Naive thymus-derived CD4-positive, alpha-beta T cell (primary cell): Measurements from ENCODE around the gene DHRS7B. TPM values are rescaled to one million over a fixed set of nuclear protein-coding genes. Genes with fewer than 3 reads are reported as not detected.

Experiments
- ATAC-seq: fragments of 150-1000 bp; cut with Tn5 transposase; 2 replicates; pipeline ENCODE4 v1.10.0; 2021; ENCODE audit warnings: mild to moderate bottlenecking, moderate library complexity
- CTCF ChIA-PET: fragments of 350-600 bp; sonication (Branson Sonifier 250); formaldehyde crosslinking; loops from one replicate; lab custom pipeline; 2021; ENCODE audit warnings: antibody characterized with exemption; lab: Charles Lee
- POLR2A ChIA-PET: fragments of 350-600 bp; sonication (Branson Sonifier 250); formaldehyde crosslinking; loops from one replicate; lab custom pipeline; 2021; ENCODE audit warnings: antibody characterized with exemption, inconsistent platforms; lab: Charles Lee
- DNase-seq, 9 donors: peaks; one replicate each; pipeline versions ENCODE4 v3.0.0 to v3.0.0-alpha.2; 2020 to 2022; ENCODE audit warnings: mixed read lengths in 1 of 9
- H3K27ac ChIP-seq: one replicate; pipeline ENCODE4 v1.7.0; 2013; ENCODE audit warnings: mild to moderate bottlenecking, low read depth, low read length, moderate library complexity
- H3K27me3 ChIP-seq, 2 donors: one replicate each; pipeline ENCODE4 v1.7.0; 2013; ENCODE audit warnings: low read length in 2 of 2, mild to moderate bottlenecking in 2 of 2, moderate library complexity in 2 of 2; ENCODE audit not compliant: control insufficient read depth in 2 of 2, insufficient read depth in 2 of 2
- H3K36me3 ChIP-seq, 3 experiments: 1 replicate in 2 of 3; 2 replicates in 1 of 3; pipeline ENCODE4 v1.7.0; 2013; ENCODE audit warnings: low read length in 3 of 3, mild to moderate bottlenecking in 3 of 3, moderate library complexity in 1 of 3; ENCODE audit not compliant: insufficient read depth in 3 of 3, control insufficient read depth in 2 of 3
- H3K4me1 ChIP-seq, 2 donors: one replicate each; pipeline ENCODE4 v1.7.0; 2013; ENCODE audit warnings: low read length in 2 of 2, mild to moderate bottlenecking in 2 of 2, moderate library complexity in 1 of 2; ENCODE audit not compliant: control insufficient read depth in 2 of 2, insufficient read depth in 2 of 2
- H3K4me3 ChIP-seq: 2 replicates; pipeline ENCODE4 v1.7.0; 2013; ENCODE audit warnings: mild to moderate bottlenecking, low read length
- H3K9me3 ChIP-seq, 3 experiments: 1 replicate in 2 of 3; 2 replicates in 1 of 3; pipeline ENCODE4 v1.7.0; 2013; ENCODE audit warnings: low read length in 3 of 3; ENCODE audit not compliant: control insufficient read depth in 2 of 3
- H3K27ac Mint-ChIP-seq, 9 donors: one replicate each; pipeline ENCODE4 v1.8.0; 2020 to 2022; ENCODE audit warnings: mixed read lengths in 9 of 9, mild to moderate bottlenecking in 8 of 9, moderate library complexity in 5 of 9, inconsistent platforms in 2 of 9
- H3K27me3 Mint-ChIP-seq, 5 donors: one replicate each; pipeline ENCODE4 v1.8.0; 2021 to 2022; ENCODE audit warnings: mixed read lengths in 5 of 5, mild to moderate bottlenecking in 1 of 5
- H3K36me3 Mint-ChIP-seq, 5 donors: one replicate each; pipeline ENCODE4 v1.8.0; 2020 to 2022; ENCODE audit warnings: mixed read lengths in 5 of 5, mild to moderate bottlenecking in 3 of 5, inconsistent platforms in 1 of 5
- H3K4me1 Mint-ChIP-seq, 7 donors: one replicate each; pipeline ENCODE4 v1.8.0; 2020 to 2022; ENCODE audit warnings: mixed read lengths in 7 of 7, mild to moderate bottlenecking in 3 of 7, inconsistent platforms in 1 of 7
- H3K4me3 Mint-ChIP-seq, 10 donors: one replicate each; pipeline ENCODE4 v1.8.0; 2020 to 2022; ENCODE audit warnings: mild to moderate bottlenecking in 10 of 10, mixed read lengths in 10 of 10, moderate library complexity in 6 of 10, inconsistent platforms in 2 of 10
- H3K9me3 Mint-ChIP-seq, 11 donors: one replicate each; pipeline ENCODE4 v1.8.0; 2020 to 2022; ENCODE audit warnings: mixed read lengths in 11 of 11, mild to moderate bottlenecking in 4 of 11, inconsistent platforms in 1 of 11, moderate library complexity in 1 of 11
- intact Hi-C, 2 donors: fragments of 100-400 bp; cut with micrococcal nuclease; formaldehyde crosslinking; loops; one replicate each; pipeline ENCODE4 v1.15.1; 2023
- polyA plus RNA-seq, 2 donors: library from polyadenylated mRNA; unstranded; fragments of 300-500 nt; fragmentation: Illumina TruSeq; gene quantifications; one replicate each; pipeline ENCODE4 v1.2.3, GENCODE V29; 2021
- total RNA-seq, 6 experiments: library from RNA in 5 of 6; stranded (reverse) in 5 of 6; gene quantifications; 1 replicate in 5 of 6; 2 replicates in 1 of 6; pipeline ENCODE4 v1.2.3 and lab custom pipeline; 2021 to 2026

The DHRS7B gene
- total and polyA plus RNA-seq, 7 experiments from 2014 or later, result 5.9 to 15.1 (median 10.0) TPM

DNA sequence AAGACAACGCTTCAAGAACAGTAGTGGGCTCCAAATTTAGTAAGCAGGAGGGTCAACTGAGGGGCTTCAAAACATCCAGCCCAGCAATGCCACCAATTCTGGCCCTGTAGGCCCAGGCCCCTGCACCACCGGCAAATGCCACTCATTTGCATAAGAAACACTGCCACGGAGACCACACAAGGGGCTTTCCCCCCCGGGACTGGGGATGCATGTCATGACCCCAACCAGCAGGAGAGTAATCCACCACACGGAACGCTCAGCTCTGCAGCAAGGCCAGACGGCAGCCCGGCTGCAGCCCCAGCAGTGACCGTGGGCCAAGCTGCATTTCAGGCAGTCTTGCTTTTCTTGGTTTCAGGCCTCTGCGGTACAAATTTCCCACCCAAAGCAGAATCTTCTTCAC, 73.1 kb downstream of the DHRS7B start:
- Mint-ChIP-seq H3K4me3 (no peak overlapping the region), H3K27ac (peak overlapping the region in 2 of 9 donors; percentile 14 to 33), H3K9me3 (no peaks in the 10 kb centered on the region), H3K36me3 (peaks cover 2 to 26% (median 9%) of the 10 kb centered on the region in 5 donors), H3K4me1 (peaks cover 5 to 49% (median 25%) of the 10 kb centered on the region in 7 donors), H3K27me3 (no peaks in the 10 kb centered on the region)
- Histone ChIP-seq H3K36me3 (peaks cover 0 to 68% (median 5%) of the 10 kb centered on the region in 3 experiments), H3K4me1 (no peaks in the 10 kb centered on the region), H3K27me3 (no peaks in the 10 kb centered on the region), H3K4me3 (no peak overlapping the region), H3K27ac (no peak overlapping the region), H3K9me3 (no peaks in the 10 kb centered on the region)
- DNase-seq (no peak), ATAC-seq (no peak)
- CTCF ChIA-PET, result no interaction called here
- POLR2A ChIA-PET, result interaction anchor here (0.6 kb wide), 1 partner anchor 78 kb away, joined by 4 read pairs; no protein-coding TSS in a partner anchor
- intact Hi-C loops, result no loop called here

DNA sequence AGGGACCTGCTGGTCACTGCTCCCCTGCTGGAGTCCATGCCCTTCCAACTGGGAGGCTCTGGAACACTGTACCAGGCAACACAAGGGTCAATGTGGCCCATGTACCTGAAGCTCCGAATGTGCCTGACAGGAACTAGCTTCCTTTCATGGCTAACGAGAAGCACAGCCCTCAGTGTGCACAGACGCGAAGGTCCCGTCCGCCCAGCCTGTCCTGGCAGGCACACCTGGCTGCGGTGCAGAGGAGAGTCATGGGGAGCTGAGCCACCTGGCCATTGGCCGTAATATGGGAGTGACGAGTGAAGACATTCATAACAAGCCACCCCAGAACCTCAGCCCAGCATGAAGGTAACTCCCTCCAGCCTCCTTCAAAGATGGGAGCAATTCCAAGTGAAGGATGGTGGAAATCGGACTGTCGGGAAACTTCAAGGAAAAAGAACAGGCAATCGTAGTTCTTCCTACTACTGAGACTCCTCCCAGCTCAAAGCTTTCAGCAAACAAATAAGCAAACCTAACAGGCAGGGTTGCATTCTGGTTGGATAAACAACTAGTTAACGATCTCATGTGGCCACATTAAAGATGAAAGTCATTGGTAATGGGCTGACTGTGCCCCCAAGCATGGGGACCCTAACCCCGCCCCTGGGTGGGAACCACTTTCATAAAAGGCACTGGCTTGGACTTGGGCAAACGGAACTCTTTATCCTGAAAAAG, 74.0 kb downstream of the DHRS7B start:
- Mint-ChIP-seq H3K4me3 (no peak overlapping the region), H3K27ac (peak overlapping the region in 3 of 9 donors; percentile 4 to 79 (median 44))

DNA sequence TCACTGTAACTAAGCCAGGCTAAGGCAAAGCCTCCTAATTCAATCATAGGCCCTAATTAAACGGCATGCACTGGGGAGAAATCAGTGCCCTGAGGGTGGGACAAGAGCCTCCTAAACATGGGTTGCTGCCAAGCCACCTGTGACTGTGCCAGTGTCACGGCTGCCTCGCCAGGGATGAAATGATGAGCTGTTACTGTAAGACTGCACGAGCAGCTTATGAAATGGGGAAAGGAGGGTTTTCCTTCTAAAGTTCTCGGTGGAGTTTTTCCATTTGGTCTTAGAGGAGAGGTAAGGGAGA, 74.5 kb downstream of the DHRS7B start:
- Mint-ChIP-seq H3K36me3 (peaks cover 2 to 26% (median 9%) of the 10 kb centered on the region in 5 donors), H3K4me3 (no peak overlapping the region), H3K27ac (peak overlapping the region in 4 of 9 donors; percentile 4 to 79 (median 48)), H3K9me3 (no peaks in the 10 kb centered on the region), H3K27me3 (no peaks in the 10 kb centered on the region), H3K4me1 (peaks cover 11 to 63% (median 36%) of the 10 kb centered on the region in 7 donors)
- intact Hi-C loops, result no loop called here
- Histone ChIP-seq H3K36me3 (peaks cover 0 to 61% (median 5%) of the 10 kb centered on the region in 3 experiments), H3K4me1 (no peaks in the 10 kb centered on the region), H3K4me3 (no peak overlapping the region), H3K27ac (no peak overlapping the region), H3K27me3 (no peaks in the 10 kb centered on the region), H3K9me3 (no peaks in the 10 kb centered on the region)
- ChIA-PET POLR2A (no interaction called here), CTCF (no interaction called here)
- DNase-seq (no peak), ATAC-seq (no peak)

More for the DNA sequence above, 74.0 kb downstream of the DHRS7B start:
- no peak overlapping the region for H3K4me3 ChIP-seq
- Mint-ChIP-seq H3K4me1 (peaks cover 7 to 58% (median 33%) of the 10 kb centered on the region in 7 donors), H3K36me3 (peaks cover 2 to 26% (median 9%) of the 10 kb centered on the region in 5 donors), H3K27me3 (no peaks in the 10 kb centered on the region), H3K9me3 (no peaks in the 10 kb centered on the region)
- DNase-seq (no peak), ATAC-seq (no peak)
- CTCF ChIA-PET, result no interaction called here
- intact Hi-C loops, result no loop called here
- H3K9me3 ChIP-seq, result no peaks in the 10 kb centered on the region
- no peaks in the 10 kb centered on the region for H3K4me1 ChIP-seq
- no peak overlapping the region for H3K27ac ChIP-seq
- H3K36me3 ChIP-seq, result peaks cover 0 to 66% (median 5%) of the 10 kb centered on the region in 3 experiments
- no peaks in the 10 kb centered on the region for H3K27me3 ChIP-seq
- POLR2A ChIA-PET, result interaction anchor here (0.6 kb wide), 1 partner anchor 79 kb away, joined by 4 read pairs; no protein-coding TSS in a partner anchor

DNA sequence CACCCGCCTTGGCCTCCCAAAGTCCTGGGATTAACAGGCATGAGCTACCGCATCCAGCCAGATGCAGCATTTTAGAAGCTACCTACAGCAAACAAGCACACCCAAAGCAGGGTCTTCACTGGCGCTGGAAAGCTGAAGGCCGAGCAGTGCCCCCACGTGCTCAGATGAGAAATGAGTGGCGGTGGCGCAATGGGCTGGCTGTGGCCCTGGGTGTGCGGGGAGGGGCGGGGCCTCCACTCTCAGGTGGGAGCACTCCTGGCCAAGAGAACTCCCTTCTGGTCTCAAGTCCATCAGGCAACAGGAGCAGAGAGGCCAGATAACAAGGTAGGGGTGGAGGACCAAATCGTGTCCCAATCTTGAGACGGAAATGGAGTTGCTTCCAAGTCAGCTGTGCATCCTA, 75.1 kb downstream of the DHRS7B start:
- CTCF ChIA-PET, result no interaction called here

DNA sequence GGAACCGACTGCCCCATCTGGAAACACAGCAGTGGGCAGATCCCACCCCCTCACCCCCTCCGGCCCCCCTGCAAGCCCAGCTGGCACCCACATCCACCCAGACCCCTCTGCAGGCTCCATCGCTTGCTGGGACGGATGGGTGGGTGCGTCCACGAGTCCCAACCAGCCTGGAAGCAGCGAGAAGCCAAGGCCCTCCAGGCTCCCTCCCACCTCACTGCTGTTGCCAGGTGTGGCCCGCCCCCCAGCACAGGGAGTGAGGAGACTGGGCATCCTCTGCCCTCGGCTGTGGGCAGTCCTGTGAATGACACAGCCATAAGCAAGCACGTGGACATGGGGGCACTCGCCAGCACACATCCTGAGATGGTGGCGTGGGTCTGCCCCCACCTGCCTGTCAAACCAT, 75.7 kb downstream of the DHRS7B start:
- ATAC-seq, result no peak
- H3K4me1 Mint-ChIP-seq, result peaks cover 11 to 70% (median 38%) of the 10 kb centered on the region in 7 donors
- no peaks in the 10 kb centered on the region for H3K27me3 Mint-ChIP-seq
- intact Hi-C loops, result no loop called here
- no peaks in the 10 kb centered on the region for H3K9me3 Mint-ChIP-seq
- Histone ChIP-seq H3K27ac (no peak overlapping the region), H3K9me3 (no peaks in the 10 kb centered on the region), H3K4me3 (no peak overlapping the region), H3K36me3 (peaks cover 0 to 48% (median 3%) of the 10 kb centered on the region in 3 experiments), H3K27me3 (no peaks in the 10 kb centered on the region), H3K4me1 (no peaks in the 10 kb centered on the region)
- POLR2A ChIA-PET, result no interaction called here
- peak overlapping the region in 2 of 9 donors; percentile 20 to 36 for H3K27ac Mint-ChIP-seq
- CTCF ChIA-PET, result interaction anchor here (0.6 kb wide), 1 partner anchor 82 kb away, joined by 3 read pairs; no protein-coding TSS in a partner anchor
- DNase-seq, result no peak
- peaks cover 2 to 15% (median 4%) of the 10 kb centered on the region in 5 donors for H3K36me3 Mint-ChIP-seq
- H3K4me3 Mint-ChIP-seq, result no peak overlapping the region

More for the DNA sequence above, 75.1 kb downstream of the DHRS7B start:
- peaks cover 2 to 21% (median 9%) of the 10 kb centered on the region in 5 donors for H3K36me3 Mint-ChIP-seq
- no peak for ATAC-seq
- peaks cover 0 to 55% (median 5%) of the 10 kb centered on the region in 3 experiments for H3K36me3 ChIP-seq
- H3K27ac ChIP-seq, result no peak overlapping the region
- intact Hi-C loops, result no loop called here
- H3K4me1 Mint-ChIP-seq, result peaks cover 11 to 65% (median 36%) of the 10 kb centered on the region in 7 donors
- POLR2A ChIA-PET, result no interaction called here
- H3K4me1 ChIP-seq, result no peaks in the 10 kb centered on the region
- no peaks in the 10 kb centered on the region for H3K9me3 ChIP-seq
- H3K27ac Mint-ChIP-seq, result peak overlapping the region in 1 of 9 donors; percentile 43
- H3K27me3 Mint-ChIP-seq, result no peaks in the 10 kb centered on the region
- no peak overlapping the region for H3K4me3 Mint-ChIP-seq
- H3K4me3 ChIP-seq, result no peak overlapping the region
- DNase-seq, result no peak
- H3K27me3 ChIP-seq, result no peaks in the 10 kb centered on the region
- no peaks in the 10 kb centered on the region for H3K9me3 Mint-ChIP-seq

DNA sequence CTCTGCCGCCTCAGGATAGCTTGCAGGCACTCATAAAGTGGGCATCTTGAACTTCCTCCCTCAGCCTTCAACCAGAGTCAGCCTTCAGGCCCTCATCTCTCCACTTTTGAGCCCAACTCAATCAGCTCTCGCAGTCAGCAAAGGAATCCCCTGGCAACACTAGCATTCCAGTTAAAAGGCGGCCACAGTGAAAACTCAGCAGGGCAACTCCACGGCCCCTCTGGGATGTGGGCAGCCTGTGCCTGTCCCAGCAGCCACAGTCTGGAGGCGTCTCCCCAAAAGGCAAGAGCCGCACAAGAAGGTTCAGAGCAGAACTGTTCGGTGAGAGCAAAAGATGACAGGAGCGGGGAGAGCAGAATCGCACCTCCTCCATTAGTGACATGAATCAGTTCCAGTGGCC, 78.2 kb downstream of the DHRS7B start:
- Histone ChIP-seq H3K9me3 (no peaks in the 10 kb centered on the region), H3K4me1 (no peaks in the 10 kb centered on the region), H3K27me3 (no peaks in the 10 kb centered on the region), H3K4me3 (no peak overlapping the region), H3K27ac (no peak overlapping the region), H3K36me3 (peaks cover 0 to 45% (median 0%) of the 10 kb centered on the region in 3 experiments)
- ChIA-PET POLR2A (interaction anchor here (1.5 kb wide), 1 partner anchor 9 kb away, joined by 4 read pairs; the partner anchor contains the start of gene TMEM11), CTCF (no interaction called here)
- Mint-ChIP-seq H3K9me3 (no peaks in the 10 kb centered on the region), H3K27ac (peak overlapping the region in 6 of 9 donors; percentile 9 to 57 (median 24)), H3K4me1 (peaks cover 14 to 66% (median 44%) of the 10 kb centered on the region in 7 donors), H3K4me3 (no peak overlapping the region), H3K36me3 (peaks cover 0 to 7% (median 0%) of the 10 kb centered on the region in 5 donors), H3K27me3 (no peaks in the 10 kb centered on the region)
- DNase-seq (no peak), ATAC-seq (no peak)
- intact Hi-C loops, result no loop called here
